Kidney epithelial cell (primary cell): ENCODE data around the gene CACNG1. TPM values are rescaled to one million over a fixed set of nuclear protein-coding genes. Genes with fewer than 3 reads are reported as not detected.

Source experiments
- DNase-seq: peaks from one replicate; pipeline ENCODE4 v3.0.0-alpha.2; 2010; ENCODE audit warnings: low read depth
- H3K27me3 ChIP-seq: 2 replicates; pipeline ENCODE4 v1.6.0; 2011; ENCODE audit warnings: low read length; ENCODE audit not compliant: control insufficient read depth, insufficient read depth
- H3K36me3 ChIP-seq: 2 replicates; pipeline ENCODE4 v1.5.1; 2011; ENCODE audit warnings: low read length; ENCODE audit not compliant: control insufficient read depth, insufficient read depth
- H3K4me3 ChIP-seq: 2 replicates; pipeline ENCODE4 v1.5.1; 2011; ENCODE audit warnings: low read depth, mild to moderate bottlenecking, control low read depth, low read length
- total RNA-seq: library from RNA; depleted of rRNA; stranded (reverse); fragments of >200 nt; gene quantifications from 2 replicates; pipeline ENCODE4 v1.2.3, GENCODE V29; 2015
- TF ChIP-seq, protein P1 (sequence below): IDR thresholded peaks from 2 replicates; pipeline ENCODE4 v1.5.1; 2011; ENCODE audit warnings: mild to moderate bottlenecking, moderate library complexity, low read length, control low read depth, inconsistent platforms; ENCODE audit not compliant: insufficient read depth, poor library complexity, severe bottlenecking

Gene CACNG1
- total RNA-seq, 1 donor from 2014 or later = not detected

DNA sequence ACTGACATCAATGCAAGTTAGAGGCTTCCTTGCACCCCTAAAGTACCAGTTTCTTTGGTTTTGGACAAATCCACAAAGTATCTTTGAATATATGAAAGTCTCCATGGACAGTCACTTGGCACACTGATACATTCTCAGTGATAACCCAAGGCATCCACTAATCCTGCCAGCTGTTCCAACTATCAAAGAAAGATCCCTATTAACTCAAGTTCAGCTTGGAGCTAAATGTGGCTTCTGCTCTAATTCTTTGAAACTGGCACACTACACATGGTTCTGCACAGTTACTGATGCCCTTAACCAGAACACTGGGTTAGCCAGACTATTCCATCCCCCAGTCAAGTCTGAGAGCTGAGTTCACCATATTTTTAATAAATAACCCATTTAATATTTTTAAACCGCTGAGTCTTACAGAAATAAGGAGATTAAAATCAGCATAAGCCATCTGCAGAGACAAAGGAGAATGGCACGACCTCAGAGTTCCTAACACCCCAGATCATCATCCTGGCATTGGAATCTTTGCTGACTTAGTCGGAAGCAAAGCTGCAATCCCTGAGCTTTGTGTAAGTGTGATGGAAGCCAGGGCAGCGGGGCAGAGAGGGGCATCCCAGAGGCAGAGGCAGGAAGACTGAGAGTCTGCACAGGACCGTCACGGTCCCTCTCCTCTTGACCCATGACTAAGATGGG lies 6.3 kb downstream of the CACNG1 start:
- no peak for DNase-seq
- peaks cover 2% of the 10 kb centered on the region for H3K27me3 ChIP-seq
- H3K36me3 ChIP-seq = no peaks in the 10 kb centered on the region
- TF ChIP-seq, protein P1, sequence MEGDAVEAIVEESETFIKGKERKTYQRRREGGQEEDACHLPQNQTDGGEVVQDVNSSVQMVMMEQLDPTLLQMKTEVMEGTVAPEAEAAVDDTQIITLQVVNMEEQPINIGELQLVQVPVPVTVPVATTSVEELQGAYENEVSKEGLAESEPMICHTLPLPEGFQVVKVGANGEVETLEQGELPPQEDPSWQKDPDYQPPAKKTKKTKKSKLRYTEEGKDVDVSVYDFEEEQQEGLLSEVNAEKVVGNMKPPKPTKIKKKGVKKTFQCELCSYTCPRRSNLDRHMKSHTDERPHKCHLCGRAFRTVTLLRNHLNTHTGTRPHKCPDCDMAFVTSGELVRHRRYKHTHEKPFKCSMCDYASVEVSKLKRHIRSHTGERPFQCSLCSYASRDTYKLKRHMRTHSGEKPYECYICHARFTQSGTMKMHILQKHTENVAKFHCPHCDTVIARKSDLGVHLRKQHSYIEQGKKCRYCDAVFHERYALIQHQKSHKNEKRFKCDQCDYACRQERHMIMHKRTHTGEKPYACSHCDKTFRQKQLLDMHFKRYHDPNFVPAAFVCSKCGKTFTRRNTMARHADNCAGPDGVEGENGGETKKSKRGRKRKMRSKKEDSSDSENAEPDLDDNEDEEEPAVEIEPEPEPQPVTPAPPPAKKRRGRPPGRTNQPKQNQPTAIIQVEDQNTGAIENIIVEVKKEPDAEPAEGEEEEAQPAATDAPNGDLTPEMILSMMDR = no peak
- H3K4me3 ChIP-seq = no peak overlapping the region

DNA sequence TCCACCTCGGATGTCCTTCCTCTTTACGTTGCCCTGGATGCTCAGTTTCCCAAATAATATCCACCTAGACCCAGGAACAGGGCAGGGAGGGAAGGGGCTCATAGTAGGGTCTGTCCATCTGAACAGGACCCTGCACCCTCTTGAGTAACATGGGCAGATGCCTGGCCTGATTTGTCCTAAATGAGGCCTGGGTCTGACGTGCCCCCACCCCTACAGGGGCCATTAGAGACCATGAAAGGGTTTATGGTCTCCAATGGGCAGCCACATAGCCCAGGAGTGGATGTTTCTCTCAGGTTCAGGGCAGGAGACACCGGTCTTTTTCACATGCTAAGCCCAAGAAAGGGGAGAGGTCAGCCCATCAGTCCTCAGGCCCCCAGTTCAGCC lies 6.8 kb downstream of the CACNG1 start:
- Histone ChIP-seq H3K27me3 (peaks cover 2% of the 10 kb centered on the region), H3K4me3 (no peak overlapping the region), H3K36me3 (no peaks in the 10 kb centered on the region)
- TF ChIP-seq, protein P1 = no peak
- DNase-seq = no peak

DNA sequence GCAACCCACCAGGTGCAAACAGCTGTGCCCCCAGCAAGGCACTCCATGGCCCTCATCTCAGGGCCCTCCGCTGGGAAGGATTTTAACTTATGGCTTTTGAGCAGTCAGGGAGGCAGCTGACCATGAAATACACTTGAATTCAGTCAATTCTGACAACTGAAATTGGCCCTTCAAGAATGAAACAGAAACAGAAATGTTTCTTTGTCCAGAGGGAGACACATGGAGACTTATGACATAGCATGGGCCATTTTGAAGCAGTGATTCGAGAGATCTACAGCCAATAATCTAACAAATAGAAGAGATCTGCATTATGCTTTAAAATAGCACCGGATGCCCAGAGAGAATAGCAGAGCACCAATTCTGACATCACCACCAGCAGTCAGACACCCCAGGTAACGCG lies 7.5 kb downstream of the CACNG1 start:
- no peaks in the 10 kb centered on the region for H3K27me3 ChIP-seq
- no peak for DNase-seq
- TF ChIP-seq, protein P1 = no peak
- H3K4me3 ChIP-seq = no peak overlapping the region
- H3K36me3 ChIP-seq = no peaks in the 10 kb centered on the region

DNA sequence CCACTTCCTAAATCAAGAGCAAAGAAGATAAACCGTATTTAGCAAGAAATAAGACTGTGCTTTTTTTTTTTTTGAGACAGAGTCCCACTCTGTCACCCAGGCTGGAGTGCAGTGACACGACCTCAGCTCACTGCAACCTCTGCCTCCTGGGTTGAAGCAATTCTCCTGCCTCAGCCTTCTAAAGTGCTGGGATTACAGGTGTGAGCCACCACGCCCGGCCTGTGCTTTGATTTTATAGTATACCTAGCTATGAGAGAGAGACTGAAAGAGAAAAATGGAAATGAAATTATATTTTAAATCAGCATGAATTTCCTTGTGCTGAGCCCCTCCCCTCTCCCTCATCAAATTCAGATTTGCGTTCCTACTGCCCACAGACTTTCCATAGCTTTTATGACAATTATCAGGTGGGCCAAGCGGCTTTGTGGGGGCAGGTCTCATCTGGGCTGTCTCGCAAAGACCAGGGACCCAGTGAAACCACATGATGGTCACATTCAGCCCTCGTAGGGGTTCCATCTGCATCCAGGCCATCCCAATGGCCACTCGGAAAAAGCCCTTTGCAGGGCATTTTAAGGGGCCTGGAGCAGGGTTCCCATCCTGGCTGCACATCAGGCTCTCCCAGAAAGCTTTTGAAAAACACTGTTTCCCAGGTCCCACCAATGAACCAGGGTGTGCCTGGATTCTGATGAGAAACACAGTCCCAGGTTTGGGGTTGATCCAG lies 8.5 kb downstream of the CACNG1 start:
- no peaks in the 10 kb centered on the region for H3K36me3 ChIP-seq
- TF ChIP-seq, protein P1 = no peak
- no peaks in the 10 kb centered on the region for H3K27me3 ChIP-seq
- no peak for DNase-seq
- no peak overlapping the region for H3K4me3 ChIP-seq

DNA sequence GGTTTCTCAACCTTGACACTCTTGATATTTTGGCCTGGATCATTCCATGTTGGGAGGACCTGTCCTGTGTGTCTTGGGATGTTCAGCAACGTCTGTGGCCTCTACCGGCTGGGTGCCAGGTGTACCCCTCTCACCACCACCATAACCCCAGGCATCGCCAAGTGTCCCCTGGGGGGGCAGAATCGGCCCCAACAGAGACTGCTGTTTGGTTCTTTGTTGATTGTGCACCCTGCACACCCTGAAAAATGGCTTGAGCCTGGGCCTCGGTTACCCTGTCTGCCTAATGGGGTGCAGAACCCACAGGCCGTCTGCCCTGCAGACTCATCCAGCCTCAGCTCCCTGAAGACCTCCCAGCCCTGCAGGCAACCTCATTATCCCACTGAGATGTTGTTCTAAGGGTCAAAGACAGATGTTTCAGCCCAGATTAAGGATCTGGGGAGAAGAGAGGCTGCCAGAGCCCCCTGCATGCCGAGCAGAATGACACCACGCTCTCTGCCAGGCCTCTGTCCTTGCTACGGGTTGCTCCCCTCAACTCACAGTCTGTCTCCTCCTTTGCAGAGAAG lies 9.2 kb downstream of the CACNG1 start:
- DNase-seq = no peak
- TF ChIP-seq, protein P1 = no peak
- no peaks in the 10 kb centered on the region for H3K27me3 ChIP-seq
- no peaks in the 10 kb centered on the region for H3K36me3 ChIP-seq
- H3K4me3 ChIP-seq = no peak overlapping the region
